Karpas-422 (cell line): ENCODE results near the gene PRKN. TPM values are rescaled to one million over a fixed set of nuclear protein-coding genes. Genes with fewer than 3 reads are reported as not detected.
"Not testable (repeated sequence)": the region's sequence is repeated elsewhere in the genome, so short reads cannot be mapped to it uniquely, and the experiment has no call there.

Experiments
- DNase-seq: peaks from one replicate; pipeline ENCODE4 v3.0.0-alpha.2; 2015
- H2AFZ ChIP-seq: fragments of 200-600 bp; sonication (generic); 2 replicates; pipeline ENCODE4 v1.6.1; 2014; ENCODE audit warnings: antibody characterized with exemption, low read length, mixed read lengths
- H3K27ac ChIP-seq: fragments of 200-600 bp; sonication (generic); 2 replicates; pipeline ENCODE4 v1.5.1; 2014; ENCODE audit warnings: mild to moderate bottlenecking, low read length, moderate library complexity
- H3K27me3 ChIP-seq: fragments of 200-600 bp; sonication (generic); 2 replicates; pipeline ENCODE4 v1.6.1; 2014; ENCODE audit warnings: low read length, mixed read lengths
- H3K36me3 ChIP-seq: fragments of 200-600 bp; sonication (generic); 2 replicates; pipeline ENCODE4 v1.6.1; 2014; ENCODE audit warnings: low read length, mixed read lengths; ENCODE audit not compliant: insufficient read depth
- H3K4me1 ChIP-seq: fragments of 200-600 bp; sonication (generic); 2 replicates; pipeline ENCODE4 v1.6.1; 2014; ENCODE audit warnings: mild to moderate bottlenecking, low read length, mixed read lengths
- H3K4me2 ChIP-seq: fragments of 200-600 bp; sonication (generic); 2 replicates; pipeline ENCODE4 v1.6.1; 2014; ENCODE audit warnings: low read length, low read depth, mild to moderate bottlenecking; ENCODE audit not compliant: poor library complexity, severe bottlenecking
- H3K4me3 ChIP-seq: fragments of 200-600 bp; sonication (generic); 2 replicates; pipeline ENCODE4 v1.5.1; 2014; ENCODE audit warnings: mild to moderate bottlenecking, antibody characterized with exemption, low read length, mixed read lengths
- H3K79me2 ChIP-seq: fragments of 200-600 bp; sonication (generic); 2 replicates; pipeline ENCODE4 v1.6.1; 2014; ENCODE audit warnings: mild to moderate bottlenecking, low read length, mixed read lengths
- H3K9ac ChIP-seq: fragments of 200-600 bp; sonication (generic); 2 replicates; pipeline ENCODE4 v1.6.0; 2014; ENCODE audit warnings: low read length
- H3K9me2 ChIP-seq: fragments of 200-600 bp; sonication (generic), shearing (Covaris generic); replicated peaks from 2 replicates; pipeline ENCODE4 v1.6.0; 2014; ENCODE audit warnings: mild to moderate bottlenecking, low read length, moderate library complexity; ENCODE audit not compliant: insufficient read depth
- H3K9me3 ChIP-seq: fragments of 300-700, 200-600 bp; sonication (generic); 2 replicates; pipeline ENCODE4 v1.6.1; 2014; ENCODE audit warnings: low read length, mixed read lengths
- H4K20me1 ChIP-seq: fragments of 200-600 bp; sonication (generic); 2 replicates; pipeline ENCODE4 v1.6.1; 2014; ENCODE audit warnings: mild to moderate bottlenecking, antibody characterized with exemption, low read length, low read depth; ENCODE audit not compliant: insufficient read depth
- total RNA-seq: library from RNA; depleted of rRNA; stranded (reverse); fragments of >200 nt; shearing (Covaris generic); gene quantifications from 2 replicates; pipeline ENCODE4 v1.2.3, GENCODE V29; 2014; ENCODE audit warnings: low replicate concordance

PRKN gene
- total RNA-seq, 1 experiment from 2014 or later = not detected

GRCh38 chr6:161833099-161833860 is 894.3 kb downstream of the PRKN start:
- no peak for DNase-seq
- Histone ChIP-seq H3K4me1 (no peaks in the 10 kb centered on the region), H3K27me3 (no peaks in the 10 kb centered on the region), H4K20me1 (no peaks in the 10 kb centered on the region), H3K9me3 (no peaks in the 10 kb centered on the region), H3K79me2 (no peaks in the 10 kb centered on the region), H3K27ac (no peak overlapping the region), H3K36me3 (no peaks in the 10 kb centered on the region), H3K4me2 (no peak overlapping the region), H2AFZ (no peak overlapping the region), H3K9me2 (no peaks in the 10 kb centered on the region), H3K4me3 (no peak overlapping the region), H3K9ac (no peak overlapping the region)

- Histone ChIP-seq H3K9ac (no peak overlapping the region), H3K4me1 (no peaks in the 10 kb centered on the region), H3K4me2 (no peak overlapping the region), H3K4me3 (no peak overlapping the region), H3K9me2 (no peaks in the 10 kb centered on the region), H3K27ac (no peak overlapping the region), H3K36me3 (no peaks in the 10 kb centered on the region), H2AFZ (no peak overlapping the region), H3K27me3 (no peaks in the 10 kb centered on the region), H3K9me3 (no peaks in the 10 kb centered on the region), H3K79me2 (no peaks in the 10 kb centered on the region), H4K20me1 (no peaks in the 10 kb centered on the region)
- DNase-seq = no peak
These were observed 894.9 kb downstream of the PRKN start for GRCh38 chr6:161832622-161833021.

GRCh38 chr6:161830866-161831616 is 896.5 kb downstream of the PRKN start:
- Histone ChIP-seq H3K27ac (no peak overlapping the region), H3K79me2 (no peaks in the 10 kb centered on the region), H3K4me1 (no peaks in the 10 kb centered on the region), H3K9me3 (no peaks in the 10 kb centered on the region), H3K4me2 (no peak overlapping the region), H3K4me3 (no peak overlapping the region), H4K20me1 (no peaks in the 10 kb centered on the region), H3K27me3 (no peaks in the 10 kb centered on the region), H3K9me2 (no peaks in the 10 kb centered on the region), H3K36me3 (no peaks in the 10 kb centered on the region), H2AFZ (no peak overlapping the region), H3K9ac (no peak overlapping the region)
- DNase-seq = no peak

GRCh38 chr6:161829291-161829729 is 898.3 kb downstream of the PRKN start:
- no peak overlapping the region for H3K27ac ChIP-seq
- H3K27me3 ChIP-seq = no peaks in the 10 kb centered on the region
- no peaks in the 10 kb centered on the region for H3K9me2 ChIP-seq
- no peaks in the 10 kb centered on the region for H3K36me3 ChIP-seq
- no peak for DNase-seq
- no peak overlapping the region for H2AFZ ChIP-seq
- no peak overlapping the region for H3K4me2 ChIP-seq
- H4K20me1 ChIP-seq = no peaks in the 10 kb centered on the region
- H3K9ac ChIP-seq = no peak overlapping the region
- H3K4me3 ChIP-seq = no peak overlapping the region
- H3K79me2 ChIP-seq = no peaks in the 10 kb centered on the region
- H3K4me1 ChIP-seq = no peaks in the 10 kb centered on the region
- H3K9me3 ChIP-seq = no peaks in the 10 kb centered on the region

- H3K4me1 ChIP-seq = no peaks in the 10 kb centered on the region
- no peak overlapping the region for H3K9ac ChIP-seq
- no peak for DNase-seq
- no peaks in the 10 kb centered on the region for H3K79me2 ChIP-seq
- no peaks in the 10 kb centered on the region for H3K27me3 ChIP-seq
- no peak overlapping the region for H3K27ac ChIP-seq
- no peaks in the 10 kb centered on the region for H4K20me1 ChIP-seq
- H3K36me3 ChIP-seq = no peaks in the 10 kb centered on the region
- H3K4me2 ChIP-seq = no peak overlapping the region
- no peaks in the 10 kb centered on the region for H3K9me3 ChIP-seq
- no peak overlapping the region for H2AFZ ChIP-seq
- H3K4me3 ChIP-seq = no peak overlapping the region
- H3K9me2 ChIP-seq = no peaks in the 10 kb centered on the region
These were observed 899.2 kb downstream of the PRKN start for GRCh38 chr6:161828355-161828754.

- no peak overlapping the region for H3K4me3 ChIP-seq
- H3K9me2 ChIP-seq = no peaks in the 10 kb centered on the region
- no peaks in the 10 kb centered on the region for H3K36me3 ChIP-seq
- no peaks in the 10 kb centered on the region for H3K27me3 ChIP-seq
- no peak overlapping the region for H3K4me2 ChIP-seq
- no peaks in the 10 kb centered on the region for H3K4me1 ChIP-seq
- no peak overlapping the region for H3K27ac ChIP-seq
- no peaks in the 10 kb centered on the region for H4K20me1 ChIP-seq
- no peak overlapping the region for H2AFZ ChIP-seq
- H3K9ac ChIP-seq = no peak overlapping the region
- H3K79me2 ChIP-seq = no peaks in the 10 kb centered on the region
- no peak for DNase-seq
- H3K9me3 ChIP-seq = no peaks in the 10 kb centered on the region
These were observed 901.1 kb downstream of the PRKN start for GRCh38 chr6:161826512-161826911.

- not testable (repeated sequence) for H3K4me3 ChIP-seq, H3K9ac ChIP-seq, H3K9me3 ChIP-seq, H3K79me2 ChIP-seq, DNase-seq, H3K27ac ChIP-seq, H3K4me2 ChIP-seq, H3K36me3 ChIP-seq, H3K27me3 ChIP-seq, H2AFZ ChIP-seq, H3K9me2 ChIP-seq, H3K4me1 ChIP-seq, H4K20me1 ChIP-seq
These were observed 905.4 kb downstream of the PRKN start for GRCh38 chr6:161822204-161822603.

GRCh38 chr6:161817881-161818280 is 909.7 kb downstream of the PRKN start:
- Histone ChIP-seq H3K27ac (no peak overlapping the region), H3K79me2 (no peaks in the 10 kb centered on the region), H3K4me2 (no peak overlapping the region), H3K9ac (no peak overlapping the region), H4K20me1 (no peaks in the 10 kb centered on the region), H3K4me1 (no peaks in the 10 kb centered on the region), H3K27me3 (no peaks in the 10 kb centered on the region), H3K9me3 (no peaks in the 10 kb centered on the region), H3K9me2 (no peaks in the 10 kb centered on the region), H3K4me3 (no peak overlapping the region), H3K36me3 (no peaks in the 10 kb centered on the region), H2AFZ (no peak overlapping the region)
- DNase-seq = no peak
